GM19025 (cell line): ENCODE results near the gene NEK11.
"Not testable (repeated sequence)": the region's sequence is repeated elsewhere in the genome, so short reads cannot be mapped to it uniquely, and the experiment has no call there.

Experiments used
- ATAC-seq: cut with Tn5 transposase; IDR thresholded peaks from one replicate; pipeline ENCODE4 v1.9.1; 2021; ENCODE audit warnings: mild to moderate bottlenecking, low read depth, moderate library complexity; ENCODE audit not compliant: unreplicated experiment

NEK11 gene

DNA sequence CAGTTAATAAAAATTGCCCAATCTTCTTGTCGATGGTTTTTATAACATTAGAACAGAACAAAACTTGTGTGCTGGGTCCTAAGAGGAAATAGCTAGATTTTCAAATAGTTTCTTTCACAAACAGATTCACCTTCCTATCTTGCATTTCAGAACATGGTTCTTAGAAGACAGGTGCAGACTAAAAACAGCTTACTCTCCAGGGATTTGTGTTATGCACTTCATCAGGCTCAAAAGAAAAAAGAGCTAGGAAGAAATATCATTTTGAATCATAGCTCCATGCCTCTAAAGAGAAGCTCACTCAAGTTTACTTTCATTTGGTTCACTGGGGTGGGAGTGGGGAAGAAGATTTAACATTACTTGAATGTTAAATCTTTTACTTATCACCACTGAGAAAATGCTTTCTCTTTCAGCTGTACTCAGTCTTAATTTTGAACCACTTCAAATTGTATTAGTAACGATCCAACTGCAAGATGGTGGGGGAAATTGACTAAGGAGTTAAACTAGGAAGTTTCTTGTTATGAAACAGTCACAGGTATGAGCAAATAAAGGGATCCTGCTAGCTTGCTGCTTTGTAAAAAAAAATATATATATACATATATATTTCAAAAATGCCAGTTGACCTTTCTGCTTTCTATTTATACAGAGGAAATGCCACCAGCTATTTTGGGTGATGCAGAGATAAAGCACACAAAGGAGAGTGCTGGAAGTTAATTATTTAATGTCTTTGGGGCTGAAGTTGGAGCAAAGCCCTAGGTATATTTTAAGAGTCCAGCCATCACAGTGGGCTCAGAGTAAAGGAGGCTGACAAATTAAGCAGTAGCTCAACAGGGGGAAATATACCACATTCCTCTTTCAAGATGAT, 326.6 kb downstream of the NEK11 start:
- no peak for ATAC-seq

GRCh38 chr3:131353986-131354385, 327.3 kb downstream of the NEK11 start:
- no peak for ATAC-seq

DNA sequence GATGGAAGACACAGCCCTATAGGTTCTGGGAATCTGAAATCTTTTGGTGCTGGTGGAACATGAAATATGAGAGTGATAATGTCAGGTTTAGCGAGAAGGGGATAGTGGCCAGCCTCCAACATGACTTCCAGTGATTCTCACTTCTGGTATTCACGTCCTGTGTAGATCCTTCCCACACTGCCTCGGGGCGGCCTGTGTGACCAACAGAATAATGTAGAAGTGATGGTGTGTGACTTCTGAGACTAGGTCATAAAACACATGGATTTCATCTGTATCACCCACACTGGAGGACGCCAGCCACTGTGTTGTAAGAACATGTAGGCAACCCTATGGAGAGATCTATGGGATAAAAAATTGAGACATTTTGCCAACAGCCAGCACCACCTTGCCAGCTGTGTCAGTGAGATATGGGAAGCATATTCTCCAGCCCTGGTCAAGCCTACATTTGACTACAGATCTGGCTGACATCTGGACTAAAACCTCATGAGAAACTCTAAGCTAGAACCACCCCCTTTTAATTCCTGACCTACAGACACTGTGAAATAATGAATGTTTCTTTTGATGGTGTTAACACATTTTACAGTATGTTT, 329.4 kb downstream of the NEK11 start:
- no peak for ATAC-seq

GRCh38 chr3:131357275-131357674, 330.6 kb downstream of the NEK11 start:
- ATAC-seq, result no peak

- ATAC-seq, result no peak
Observed at GRCh38 chr3:131360191-131360755, 333.6 kb downstream of the NEK11 start.

- not testable (repeated sequence) for ATAC-seq
Observed at GRCh38 chr3:131361066-131361463, 334.4 kb downstream of the NEK11 start.

DNA sequence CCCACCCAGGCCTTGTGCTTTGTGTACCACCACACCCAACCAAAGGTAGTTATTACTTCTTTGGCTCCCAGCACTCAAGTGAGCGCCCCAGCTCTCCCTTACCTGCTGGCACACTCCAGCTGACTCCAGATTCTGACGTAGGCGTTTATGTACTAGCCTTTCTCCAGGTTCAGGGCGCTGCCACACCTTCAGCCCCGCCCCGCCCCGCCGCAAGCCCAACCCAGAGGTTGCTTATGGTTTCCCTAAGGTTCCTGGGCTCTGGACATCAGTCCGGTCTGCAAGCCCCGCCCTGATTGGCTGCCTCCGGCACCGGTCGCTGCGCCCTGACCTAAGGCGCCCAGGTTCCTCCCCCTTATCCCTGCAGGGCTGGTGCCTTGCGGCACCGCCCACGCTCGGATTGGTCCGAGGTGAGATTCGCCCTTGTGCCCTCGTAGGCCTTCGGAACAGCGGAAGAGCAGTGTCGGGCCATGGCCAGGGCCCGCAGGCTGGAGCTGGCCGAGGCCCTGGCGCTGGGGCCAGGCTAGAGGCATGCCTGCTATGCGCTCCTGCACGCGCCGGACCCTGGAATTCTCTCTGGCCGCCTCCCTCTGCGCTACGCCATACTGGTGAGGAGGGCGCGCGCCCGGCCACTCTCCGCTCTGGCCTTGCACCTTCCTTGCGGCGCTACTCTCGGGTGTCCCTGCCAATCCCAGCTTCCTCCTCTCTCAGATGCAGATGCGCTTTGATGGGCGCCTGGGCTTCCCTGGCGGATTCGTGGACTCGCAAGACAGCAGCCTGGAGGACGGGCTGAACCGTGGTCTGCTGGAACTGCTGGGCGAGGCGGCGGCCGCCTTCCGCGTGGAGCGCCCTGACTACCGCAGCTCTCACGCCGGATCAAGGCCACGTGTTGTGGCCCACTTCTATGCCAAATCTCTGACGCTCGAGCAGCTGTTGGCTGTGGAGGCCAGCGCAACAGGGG, 335.1 kb downstream of the NEK11 start:
- peak; percentile 81 for ATAC-seq

GRCh38 chr3:131363275-131363674, 336.6 kb downstream of the NEK11 start:
- no peak for ATAC-seq

- no peak for ATAC-seq
Observed at GRCh38 chr3:131370935-131371687, 344.4 kb downstream of the NEK11 start.

- no peak for ATAC-seq
Observed at GRCh38 chr3:131371688-131372066, 345.0 kb downstream of the NEK11 start.

- ATAC-seq, result no peak
Observed at GRCh38 chr3:131374741-131375140, 348.1 kb downstream of the NEK11 start.

DNA sequence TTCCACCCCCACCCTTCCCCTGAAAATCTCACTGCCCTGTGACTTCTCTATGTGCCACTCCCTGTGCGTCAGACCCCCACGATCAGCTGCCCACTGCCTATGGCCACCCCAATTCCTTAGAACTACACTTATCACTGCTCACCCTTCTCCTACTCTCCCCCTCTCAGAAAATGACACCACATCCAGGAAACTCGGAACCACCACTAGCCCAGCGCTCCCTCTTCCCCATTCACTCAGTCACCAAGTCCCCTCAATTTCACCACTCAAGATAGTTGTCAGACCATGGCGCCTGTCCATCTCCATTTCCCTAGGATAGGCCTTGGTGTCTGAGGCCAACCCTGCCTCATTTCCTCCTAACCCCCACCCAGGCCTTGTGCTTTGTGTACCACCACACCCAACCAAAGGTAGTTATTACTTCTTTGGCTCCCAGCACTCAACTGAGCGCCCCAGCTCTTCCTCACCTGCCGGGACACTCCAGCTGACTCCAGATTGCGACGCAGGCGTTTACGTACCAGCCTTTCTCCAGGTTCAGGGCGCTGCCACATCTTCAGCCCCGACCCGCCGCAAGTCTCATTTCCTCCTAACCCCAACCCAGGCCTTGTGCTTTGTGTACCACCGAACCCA, 354.3 kb downstream of the NEK11 start:
- ATAC-seq, result not testable (repeated sequence)

GRCh38 chr3:131381445-131382291, 355.0 kb downstream of the NEK11 start, which contains the start of gene NUDT16:
NUDT16 (plus strand) TSS chr3:131381774; CDS start chr3:131381805, 31 bp downstream.
- peak; percentile 99 for ATAC-seq

DNA sequence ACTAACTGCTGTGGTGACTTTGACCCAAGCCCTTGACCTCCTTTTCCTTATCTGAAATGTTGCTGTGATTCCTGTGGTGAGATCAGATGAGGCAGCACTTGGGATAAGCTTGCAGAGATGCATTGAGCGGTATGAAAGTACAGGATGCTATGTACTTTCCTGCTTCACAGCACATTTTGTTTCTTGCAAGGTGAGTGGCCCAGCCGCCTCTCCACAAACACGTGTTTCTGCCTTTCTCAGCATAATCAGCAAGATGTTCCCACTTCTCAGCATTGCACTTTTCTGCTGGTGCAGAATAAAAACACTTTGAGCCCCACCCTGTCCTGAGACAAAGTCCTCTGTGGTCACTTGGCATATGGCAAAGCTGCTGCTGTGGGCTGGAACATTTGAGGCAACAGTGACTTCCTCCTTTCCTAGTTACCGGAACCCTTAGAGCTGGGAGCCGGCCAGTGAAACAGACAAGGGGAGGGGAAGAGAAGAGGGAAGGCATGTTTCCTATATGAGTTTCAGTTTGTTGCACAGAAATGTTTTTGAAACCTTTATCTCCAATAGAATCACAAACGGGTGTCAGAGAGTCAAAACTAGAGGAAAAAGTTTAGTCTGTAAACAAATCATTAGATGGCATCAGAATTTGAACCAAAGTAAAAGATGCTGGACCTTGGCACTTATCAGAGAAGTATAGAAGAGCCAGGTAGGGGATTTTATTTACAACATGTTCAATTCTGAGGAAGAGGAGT, 359.9 kb downstream of the NEK11 start:
- ATAC-seq, result no peak

DNA sequence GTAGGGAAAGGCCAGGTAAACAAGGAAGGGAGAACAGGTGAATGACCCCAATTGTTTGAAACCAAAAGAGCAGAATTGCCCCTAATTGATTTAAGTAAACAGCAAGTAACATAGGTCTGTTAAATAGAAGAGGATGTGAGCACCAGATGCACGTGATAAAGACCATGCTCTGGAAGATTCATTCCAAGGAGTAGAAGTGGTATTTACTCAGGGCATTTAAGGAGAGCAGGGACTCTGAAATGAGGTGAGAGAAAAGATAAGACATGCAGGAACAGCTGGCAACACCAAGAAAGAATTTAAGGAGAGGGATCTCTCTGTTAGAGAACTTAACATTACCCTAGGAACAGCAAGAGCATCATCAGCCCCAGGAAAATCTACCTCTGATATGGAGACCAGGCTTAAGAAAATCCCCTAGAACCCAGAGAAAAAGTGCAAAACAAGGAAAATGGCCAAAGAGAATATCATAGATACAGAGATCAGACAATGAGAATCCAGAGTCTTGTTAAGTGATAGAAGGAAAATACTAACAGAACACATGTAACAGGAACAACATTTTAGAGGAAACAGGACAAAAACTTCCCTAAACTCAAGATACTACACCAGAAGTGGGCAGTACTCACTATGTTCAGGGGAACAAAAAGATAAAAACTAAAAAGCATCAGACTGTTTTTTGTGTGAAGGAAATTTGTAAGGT, 361.3 kb downstream of the NEK11 start:
- no peak for ATAC-seq

GRCh38 chr3:131388490-131388799, 361.8 kb downstream of the NEK11 start:
- ATAC-seq, result no peak

DNA sequence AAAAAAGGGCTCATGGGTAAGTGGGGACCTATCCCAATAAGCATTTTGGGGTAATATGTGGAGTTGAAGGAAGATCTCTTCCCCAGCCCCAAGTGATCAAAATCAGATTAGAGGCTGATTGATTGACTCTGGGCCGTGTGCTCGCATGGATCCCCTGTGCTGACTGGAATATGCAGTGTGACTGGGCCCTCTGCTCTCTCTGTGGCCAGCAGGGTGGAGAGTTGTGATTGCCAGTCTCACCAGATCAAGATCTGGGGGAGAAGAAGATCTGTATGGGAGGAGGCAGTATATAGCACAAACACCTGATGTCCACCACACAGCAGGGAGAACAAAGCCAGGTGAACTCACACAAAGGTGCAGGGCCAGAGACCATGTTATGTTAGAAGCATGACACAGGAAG, 363.7 kb downstream of the NEK11 start:
- ATAC-seq, result no peak
